CD14-positive monocyte (primary cell): ENCODE measurements around the gene C1QBP. TPM values are rescaled to one million over a fixed set of nuclear protein-coding genes. Genes with fewer than 3 reads are reported as not detected.

Source experiments
- DNase-seq, 3 donors: peaks; one replicate each; pipeline ENCODE4 v3.0.0-alpha.2; 2011 to 2022
- H2AFZ ChIP-seq: 2 replicates; pipeline ENCODE4 v1.6.0; 2012; ENCODE audit warnings: mild to moderate bottlenecking, low read depth, low read length, inconsistent platforms; ENCODE audit not compliant: insufficient read depth, poor library complexity, severe bottlenecking
- H3K27ac ChIP-seq, 2 donors: 1 replicate in 1 of 2; 2 replicates in 1 of 2; pipeline ENCODE4 v1.5.1; 2012 to 2013; ENCODE audit warnings: low read length in 2 of 2, control low read depth in 1 of 2, inconsistent platforms in 1 of 2, low read depth in 1 of 2, mild to moderate bottlenecking in 1 of 2
- H3K27me3 ChIP-seq, 2 donors: one replicate each; pipeline versions ENCODE4 v1.6.0 to v1.6.1; 2011 to 2013; ENCODE audit warnings: low read length in 2 of 2; ENCODE audit not compliant: control insufficient read depth in 2 of 2, insufficient read depth in 2 of 2
- H3K36me3 ChIP-seq, 2 donors: replicated peaks in 1 of 2; 1 replicate in 1 of 2; 2 replicates in 1 of 2; pipeline versions ENCODE4 v1.5.1 to v1.6.1; 2012 to 2013; ENCODE audit warnings: low read length in 2 of 2, control low read depth in 1 of 2, inconsistent platforms in 1 of 2, mild to moderate bottlenecking in 1 of 2; ENCODE audit not compliant: insufficient read depth in 2 of 2, control insufficient read depth in 1 of 2
- H3K4me1 ChIP-seq, 2 donors: 1 replicate in 1 of 2; 2 replicates in 1 of 2; pipeline versions ENCODE4 v1.5.1 to v1.6.1; 2012 to 2013; ENCODE audit warnings: low read length in 2 of 2, control low read depth in 1 of 2, inconsistent platforms in 1 of 2, mild to moderate bottlenecking in 1 of 2, moderate library complexity in 1 of 2; ENCODE audit not compliant: insufficient read depth in 2 of 2, control insufficient read depth in 1 of 2
- H3K4me2 ChIP-seq: replicated peaks from 2 replicates; pipeline ENCODE3; 2012; ENCODE audit warnings: low read length, moderate library complexity, mild to moderate bottlenecking; ENCODE audit not compliant: poor library complexity, severe bottlenecking; ENCODE audit errors: extremely low read depth
- H3K4me3 ChIP-seq, 3 experiments: fragments of 200-600 bp in 1 of 3; sonication (generic) in 1 of 3; replicated peaks in 1 of 3; 1 replicate in 2 of 3; 2 replicates in 1 of 3; pipeline ENCODE4 v1.5.1; 2011 to 2013; ENCODE audit warnings: low read length in 3 of 3, mild to moderate bottlenecking in 3 of 3, control low read depth in 2 of 3, low read depth in 2 of 3, inconsistent platforms in 1 of 3, moderate library complexity in 1 of 3
- H3K79me2 ChIP-seq: 2 replicates; pipeline ENCODE4 v1.6.0; 2012; ENCODE audit warnings: mild to moderate bottlenecking, control low read depth, inconsistent platforms, low read length, moderate library complexity; ENCODE audit not compliant: insufficient read depth
- H3K9ac ChIP-seq: 2 replicates; pipeline ENCODE4 v1.6.0; 2017; ENCODE audit warnings: low read length, mild to moderate bottlenecking; ENCODE audit not compliant: insufficient read depth, poor library complexity, severe bottlenecking
- H3K9me3 ChIP-seq, 2 donors: replicated peaks in 1 of 2; 1 replicate in 1 of 2; 2 replicates in 1 of 2; pipeline versions ENCODE4 v1.5.1 to v1.6.1; 2012 to 2013; ENCODE audit warnings: low read length in 2 of 2, control low read depth in 1 of 2; ENCODE audit not compliant: control insufficient read depth in 1 of 2, insufficient read depth in 1 of 2
- H4K20me1 ChIP-seq: 2 replicates; pipeline ENCODE4 v1.6.0; 2012; ENCODE audit warnings: mild to moderate bottlenecking, low read length, control low read depth, moderate library complexity; ENCODE audit not compliant: insufficient read depth
- H3K27ac Mint-ChIP-seq, 7 donors: one replicate each; pipeline ENCODE4 v1.8.0; 2020; ENCODE audit warnings: mild to moderate bottlenecking in 7 of 7, mixed read lengths in 7 of 7, moderate library complexity in 6 of 7, inconsistent platforms in 2 of 7
- H3K27me3 Mint-ChIP-seq, 3 donors: one replicate each; pipeline ENCODE4 v1.8.0; 2021 to 2022; ENCODE audit warnings: low read depth in 3 of 3, mild to moderate bottlenecking in 3 of 3, mixed read lengths in 3 of 3, moderate library complexity in 3 of 3, inconsistent platforms in 1 of 3
- H3K36me3 Mint-ChIP-seq, 2 donors: one replicate each; pipeline ENCODE4 v1.8.0; 2020; ENCODE audit warnings: mixed read lengths in 2 of 2, inconsistent platforms in 1 of 2, mild to moderate bottlenecking in 1 of 2
- H3K4me1 Mint-ChIP-seq: one replicate; pipeline ENCODE4 v1.8.0; 2020; ENCODE audit warnings: mild to moderate bottlenecking, mixed read lengths
- H3K4me3 Mint-ChIP-seq, 2 donors: one replicate each; pipeline ENCODE4 v1.8.0; 2020; ENCODE audit warnings: mild to moderate bottlenecking in 2 of 2, mixed read lengths in 2 of 2, moderate library complexity in 1 of 2
- H3K9me3 Mint-ChIP-seq, 7 donors: one replicate each; pipeline ENCODE4 v1.8.0; 2020 to 2022; ENCODE audit warnings: mixed read lengths in 7 of 7, mild to moderate bottlenecking in 6 of 7, moderate library complexity in 6 of 7, inconsistent platforms in 2 of 7
- CTCF ChIP-seq: fragments of 200-600 bp; IDR thresholded peaks from one replicate; pipeline ENCODE4 v1.8.0; 2022; ENCODE audit warnings: antibody characterized with exemption, mild to moderate bottlenecking
- WGBS: methylation state at CpG from one replicate; pipeline ENCODE4 v1.1.5; 2013; ENCODE audit warnings: missing lambda C conversion rate; ENCODE audit not compliant: insufficient coverage; 5-methylcytosine and 5-hydroxymethylcytosine counted together
- intact Hi-C, 2 donors: fragments of 100-400 bp; cut with micrococcal nuclease; formaldehyde crosslinking; loops; one replicate each; pipeline versions ENCODE4 v1.15.0 to v1.15.1; 2023
- polyA plus RNA-seq, 3 donors: library from polyadenylated mRNA; depleted of rRNA in 1 of 3; unstranded in 2 of 3; stranded (reverse) in 1 of 3; fragments of 300-500 nt in 2 of 3; fragments of >200 nt in 1 of 3; fragmentation: Illumina TruSeq in 2 of 3; gene quantifications; 1 replicate in 2 of 3; 2 replicates in 1 of 3; pipeline ENCODE4 v1.2.3, GENCODE V29; 2012 to 2021

The C1QBP gene
- polyA plus RNA-seq, 3 donors = 32.7 to 169 (median 122) TPM

- WGBS = 100% methylated on average over 1 of the region's 3 CpGs
- Histone ChIP-seq H3K79me2 (peaks cover 15% of the 10 kb centered on the region), H2AFZ (no peak overlapping the region), H4K20me1 (peaks cover 13% of the 10 kb centered on the region), H3K9me3 (no peaks in the 10 kb centered on the region), H3K4me2 (no peak overlapping the region), H3K27ac (no peak overlapping the region), H3K36me3 (peaks cover 83 to 100% of the 10 kb centered on the region in 2 donors), H3K9ac (no peak overlapping the region), H3K4me1 (no peaks in the 10 kb centered on the region), H3K27me3 (no peaks in the 10 kb centered on the region), H3K4me3 (no peak overlapping the region)
- Mint-ChIP-seq H3K4me3 (no peak overlapping the region), H3K36me3 (peaks cover 84 to 92% of the 10 kb centered on the region in 2 donors), H3K4me1 (peaks cover 4% of the 10 kb centered on the region), H3K9me3 (peaks cover 0 to 1% (median 0%) of the 10 kb centered on the region in 7 donors), H3K27ac (no peak overlapping the region), H3K27me3 (no peaks in the 10 kb centered on the region)
- intact Hi-C loops = loop anchor here in 1 of 2 donors (10.0 kb wide), 1 partner anchor 54 kb away; the partner anchor contains the start of genes DERL2 and MIS12
- no peak for DNase-seq
- TF ChIP-seq CTCF = no peak
Observed at GRCh38 chr17:5430413-5430999, 8.4 kb downstream of the C1QBP start.

GRCh38 chr17:5429191-5429887 is 9.6 kb downstream of the C1QBP start:
- H3K27me3 Mint-ChIP-seq = no peaks in the 10 kb centered on the region
- peaks cover 4% of the 10 kb centered on the region for H3K4me1 Mint-ChIP-seq
- TF ChIP-seq CTCF = no peak
- DNase-seq = no peak
- Histone ChIP-seq H3K4me2 (no peak overlapping the region), H3K36me3 (peaks cover 83 to 100% of the 10 kb centered on the region in 2 donors), H3K9ac (no peak overlapping the region), H3K27ac (peak overlapping the region in 1 of 2 donors; percentile 18), H3K27me3 (no peaks in the 10 kb centered on the region), H3K4me1 (no peaks in the 10 kb centered on the region), H3K79me2 (peaks cover 6% of the 10 kb centered on the region), H2AFZ (no peak overlapping the region), H3K4me3 (no peak overlapping the region), H3K9me3 (no peaks in the 10 kb centered on the region), H4K20me1 (peaks cover 9% of the 10 kb centered on the region)
- peaks cover 0 to 1% (median 0%) of the 10 kb centered on the region in 7 donors for H3K9me3 Mint-ChIP-seq
- intact Hi-C loops = no loop called here
- H3K27ac Mint-ChIP-seq = peak overlapping the region in 4 of 7 donors; percentile 8 to 75 (median 36)
- WGBS = 100% methylated on average over 2 of the region's 3 CpGs
- peaks cover 84 to 89% of the 10 kb centered on the region in 2 donors for H3K36me3 Mint-ChIP-seq
- no peak overlapping the region for H3K4me3 Mint-ChIP-seq
